OCI-LY7 (cell line): ENCODE data around the gene PGM2L1. TPM values are rescaled to one million over a fixed set of nuclear protein-coding genes. Genes with fewer than 3 reads are reported as not detected.
"Not testable (repeated sequence)": the region's sequence is repeated elsewhere in the genome, so short reads cannot be mapped to it uniquely, and the experiment has no call there.

Experiments used
- BruUV-seq: library from RNA; stranded (reverse); fragments of 400-500 nt; replicated peaks from 2 replicates; lab custom pipeline; 2021; lab: Mats Ljungman, UMichigan
- CTCF ChIA-PET: fragments of 300-600 bp; sonication (Branson Sonifier 250); formaldehyde crosslinking; loops from one replicate; lab custom pipeline; 2022; ENCODE audit warnings: antibody characterized with exemption; ENCODE audit not compliant: unreplicated experiment; lab: Charles Lee
- POLR2A ChIA-PET: fragments of 300-600 bp; sonication (Branson Sonifier 250); formaldehyde crosslinking; loops from one replicate; lab custom pipeline; 2022; ENCODE audit warnings: antibody characterized with exemption; lab: Charles Lee
- DNase-seq: peaks from one replicate; pipeline ENCODE4 v3.0.0-alpha.2; 2015; ENCODE audit warnings: low spot score
- H2AFZ ChIP-seq: fragments of 200-600 bp; sonication (generic), shearing (Covaris generic); 2 replicates; pipeline ENCODE4 v1.6.1; 2014; ENCODE audit warnings: mild to moderate bottlenecking, antibody characterized with exemption, low read length, moderate library complexity
- H3K27ac ChIP-seq: fragments of 200-600 bp; sonication (generic); 2 replicates; pipeline ENCODE4 v1.5.1; 2014; ENCODE audit warnings: mixed run types, low read depth, mild to moderate bottlenecking, moderate library complexity, low read length, inconsistent platforms; ENCODE audit not compliant: poor library complexity, severe bottlenecking
- H3K36me3 ChIP-seq: fragments of 200-600 bp; sonication (generic); 2 replicates; pipeline ENCODE4 v1.6.1; 2014; ENCODE audit warnings: mild to moderate bottlenecking, antibody characterized with exemption, low read length, moderate library complexity, mixed read lengths; ENCODE audit not compliant: insufficient read depth
- H3K4me1 ChIP-seq: fragments of 200-600 bp; sonication (generic); 2 replicates; pipeline ENCODE4 v1.5.1; 2014; ENCODE audit warnings: mild to moderate bottlenecking, low read length; ENCODE audit not compliant: insufficient read depth, poor library complexity, severe bottlenecking
- H3K4me2 ChIP-seq: fragments of 200-600 bp; sonication (generic); 2 replicates; pipeline ENCODE4 v1.6.1; 2014; ENCODE audit warnings: mild to moderate bottlenecking, low read length
- H3K4me3 ChIP-seq: fragments of 200-600 bp; sonication (generic); 2 replicates; pipeline ENCODE4 v1.5.1; 2014; ENCODE audit warnings: mild to moderate bottlenecking, low read depth, low read length; ENCODE audit not compliant: poor library complexity, severe bottlenecking
- H3K79me2 ChIP-seq: fragments of 200-600 bp; sonication (generic); 2 replicates; pipeline ENCODE4 v1.6.1; 2016; ENCODE audit warnings: low read depth, mild to moderate bottlenecking, low read length, moderate library complexity, mixed read lengths; ENCODE audit not compliant: insufficient read depth
- H3K9me2 ChIP-seq: fragments of 200-600 bp; sonication (generic); 2 replicates; pipeline ENCODE4 v1.6.1; 2016; ENCODE audit warnings: mild to moderate bottlenecking, low read length, mixed read lengths; ENCODE audit not compliant: insufficient read depth
- H3K9me3 ChIP-seq: fragments of 200-600 bp; sonication (generic); 2 replicates; pipeline ENCODE4 v1.6.1; 2014; ENCODE audit warnings: mild to moderate bottlenecking, mixed run types, low read length, mixed read lengths
- H4K20me1 ChIP-seq: fragments of 200-600 bp; sonication (generic); 2 replicates; pipeline ENCODE4 v1.6.1; 2014; ENCODE audit warnings: mild to moderate bottlenecking, antibody characterized with exemption, low read length, moderate library complexity, mixed read lengths; ENCODE audit not compliant: insufficient read depth
- EZH2phosphoT487 ChIP-seq: fragments of 200-600 bp; sonication (generic); IDR thresholded peaks from 2 replicates; pipeline ENCODE4 v1.6.1; 2018; ENCODE audit warnings: low read depth, borderline replicate concordance, mild to moderate bottlenecking, mixed run types, antibody characterized with exemption, low read length, moderate library complexity, mixed read lengths
- intact Hi-C: fragments of 100-400 bp; cut with micrococcal nuclease; formaldehyde crosslinking; loops from one replicate; pipeline ENCODE4 v1.10.0; 2022; ENCODE audit not compliant: unreplicated experiment
- total RNA-seq, 2 experiments: library from RNA; depleted of rRNA in 1 of 2; stranded (reverse); fragments of >200 nt in 1 of 2; shearing (Covaris generic) in 1 of 2; gene quantifications; 2 replicates each; pipeline ENCODE4 v1.2.3, GENCODE V29; 2014 to 2022
- TF ChIP-seq, protein P1 (sequence below): fragments of 200-600 bp; sonication (generic); conservative IDR thresholded peaks from 2 replicates; pipeline ENCODE4 v1.5.1; 2014; ENCODE audit warnings: mild to moderate bottlenecking, antibody characterized with exemption, low read length, moderate library complexity, mixed read lengths

Gene PGM2L1
- total RNA-seq, 2 experiments from 2014 or later, result 0.78 to 0.79 TPM

DNA sequence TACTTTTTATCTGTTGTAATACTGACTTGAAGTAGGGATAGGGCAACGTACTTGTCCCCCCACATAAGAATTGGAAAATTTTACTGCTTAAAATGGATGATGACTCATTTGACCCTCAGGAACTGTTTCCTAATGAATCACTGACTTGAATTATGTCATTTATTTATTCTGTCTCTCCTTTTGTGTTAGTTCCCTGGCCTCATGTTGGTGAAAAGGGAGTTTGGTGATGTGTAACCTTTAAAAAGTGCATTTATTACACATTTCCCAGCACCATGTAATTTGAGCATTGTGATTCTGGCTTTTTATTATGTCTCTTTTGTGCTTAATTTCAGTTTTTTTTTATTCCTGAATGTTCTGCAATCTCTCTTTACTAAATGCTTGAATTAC, 20.3 kb upstream of the PGM2L1 start:
- no peaks in the 10 kb centered on the region for H3K9me3 ChIP-seq
- intact Hi-C loops, result no loop called here
- H3K4me1 ChIP-seq, result no peaks in the 10 kb centered on the region
- CTCF ChIA-PET, result no interaction called here
- no peaks in the 10 kb centered on the region for H3K79me2 ChIP-seq
- no peaks in the 10 kb centered on the region for H3K9me2 ChIP-seq
- no peak overlapping the region for H3K4me2 ChIP-seq
- no peak overlapping the region for H3K27ac ChIP-seq
- DNase-seq, result no peak
- no peak overlapping the region for H3K4me3 ChIP-seq
- no peak for TF ChIP-seq EZH2phosphoT487
- TF ChIP-seq, protein P1, sequence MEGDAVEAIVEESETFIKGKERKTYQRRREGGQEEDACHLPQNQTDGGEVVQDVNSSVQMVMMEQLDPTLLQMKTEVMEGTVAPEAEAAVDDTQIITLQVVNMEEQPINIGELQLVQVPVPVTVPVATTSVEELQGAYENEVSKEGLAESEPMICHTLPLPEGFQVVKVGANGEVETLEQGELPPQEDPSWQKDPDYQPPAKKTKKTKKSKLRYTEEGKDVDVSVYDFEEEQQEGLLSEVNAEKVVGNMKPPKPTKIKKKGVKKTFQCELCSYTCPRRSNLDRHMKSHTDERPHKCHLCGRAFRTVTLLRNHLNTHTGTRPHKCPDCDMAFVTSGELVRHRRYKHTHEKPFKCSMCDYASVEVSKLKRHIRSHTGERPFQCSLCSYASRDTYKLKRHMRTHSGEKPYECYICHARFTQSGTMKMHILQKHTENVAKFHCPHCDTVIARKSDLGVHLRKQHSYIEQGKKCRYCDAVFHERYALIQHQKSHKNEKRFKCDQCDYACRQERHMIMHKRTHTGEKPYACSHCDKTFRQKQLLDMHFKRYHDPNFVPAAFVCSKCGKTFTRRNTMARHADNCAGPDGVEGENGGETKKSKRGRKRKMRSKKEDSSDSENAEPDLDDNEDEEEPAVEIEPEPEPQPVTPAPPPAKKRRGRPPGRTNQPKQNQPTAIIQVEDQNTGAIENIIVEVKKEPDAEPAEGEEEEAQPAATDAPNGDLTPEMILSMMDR, result no peak
- POLR2A ChIA-PET, result interaction anchor here (0.7 to 1.2 kb wide), 2 partner anchors 10 to 145 kb away, joined by 4 read pairs; no protein-coding TSS in a partner anchor
- no peak overlapping the region for H2AFZ ChIP-seq
- H3K36me3 ChIP-seq, result no peaks in the 10 kb centered on the region
- no peaks in the 10 kb centered on the region for H4K20me1 ChIP-seq
- BruUV-seq, result no TSS peak

DNA sequence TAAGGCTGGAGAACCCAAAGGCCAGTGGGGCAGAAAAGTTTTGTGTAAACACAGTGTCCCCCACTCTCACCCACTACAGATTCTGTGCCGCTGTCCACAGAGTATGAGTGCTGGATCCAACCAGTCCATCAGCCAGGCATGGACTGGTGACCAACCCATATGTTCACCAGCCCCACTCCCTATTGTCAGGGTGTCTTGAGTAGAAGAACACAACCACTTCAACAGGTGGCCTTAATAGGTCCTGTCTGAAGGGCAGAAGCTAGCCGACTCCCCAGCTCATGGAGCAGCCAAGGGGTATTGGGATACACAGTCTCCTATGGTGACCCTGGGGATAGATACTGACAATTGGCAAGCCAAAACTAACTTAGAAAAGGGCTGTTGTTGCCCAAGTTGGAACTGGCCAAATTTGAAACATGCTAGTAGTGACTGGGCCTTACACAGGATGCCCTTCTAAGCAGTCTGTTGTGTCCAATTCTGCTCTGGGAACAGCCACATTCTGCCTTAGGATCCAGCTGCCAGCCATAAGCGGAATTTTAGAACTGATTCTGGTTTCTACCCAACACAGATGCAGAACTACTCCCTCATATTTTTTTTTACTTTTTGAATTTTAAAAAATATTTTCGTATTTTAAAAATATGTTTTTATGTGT, 19.8 kb upstream of the PGM2L1 start:
- TF ChIP-seq, protein P1, result no peak
- no peak for TF ChIP-seq EZH2phosphoT487
- Histone ChIP-seq H3K79me2 (no peaks in the 10 kb centered on the region), H4K20me1 (no peaks in the 10 kb centered on the region), H3K27ac (no peak overlapping the region), H3K9me2 (no peaks in the 10 kb centered on the region), H3K9me3 (no peaks in the 10 kb centered on the region), H3K36me3 (no peaks in the 10 kb centered on the region), H3K4me1 (no peaks in the 10 kb centered on the region), H2AFZ (no peak overlapping the region), H3K4me2 (no peak overlapping the region), H3K4me3 (no peak overlapping the region)
- no TSS peak for BruUV-seq
- CTCF ChIA-PET, result no interaction called here
- POLR2A ChIA-PET, result interaction anchor here (0.7 to 1.2 kb wide), 2 partner anchors 10 to 145 kb away, joined by 4 read pairs; no protein-coding TSS in a partner anchor
- DNase-seq, result no peak
- intact Hi-C loops, result no loop called here

- Histone ChIP-seq H3K9me2 (no peaks in the 10 kb centered on the region), H3K27ac (no peak overlapping the region), H3K79me2 (no peaks in the 10 kb centered on the region), H3K4me2 (no peak overlapping the region), H3K4me1 (no peaks in the 10 kb centered on the region), H3K4me3 (no peak overlapping the region), H4K20me1 (no peaks in the 10 kb centered on the region), H3K36me3 (no peaks in the 10 kb centered on the region), H3K9me3 (no peaks in the 10 kb centered on the region), H2AFZ (no peak overlapping the region)
- ChIA-PET POLR2A (no interaction called here), CTCF (no interaction called here)
- no TSS peak for BruUV-seq
- intact Hi-C loops, result no loop called here
- TF ChIP-seq, protein P1, result no peak
- no peak for TF ChIP-seq EZH2phosphoT487
- no peak for DNase-seq
Measured at GRCh38 chr11:74417379-74417804, 19.2 kb upstream of the PGM2L1 start.

GRCh38 chr11:74416974-74417373, 18.7 kb upstream of the PGM2L1 start:
- POLR2A ChIA-PET, H3K4me2 ChIP-seq, H2AFZ ChIP-seq, H3K9me2 ChIP-seq, DNase-seq, BruUV-seq, H3K79me2 ChIP-seq, H3K27ac ChIP-seq, H3K36me3 ChIP-seq, H4K20me1 ChIP-seq, H3K4me1 ChIP-seq, CTCF ChIA-PET, intact Hi-C loops, H3K9me3 ChIP-seq, H3K4me3 ChIP-seq: not testable (repeated sequence)
